ENCODE data around the gene CCDC200. TPM values are rescaled to one million over a fixed set of nuclear protein-coding genes. Genes with fewer than 3 reads are reported as not detected.

Gene CCDC200
- total RNA-seq, 1 donor from 2014 or later, result 0.62 TPM

Other genes starting within 250 kb of the CCDC200 start
- gene PTGES3L, start 248.5 kb downstream of the CCDC200 start, total RNA-seq, result 28.8 and 29.1 TPM in 2 replicates
- gene RUNDC1, start 248.1 kb downstream of the CCDC200 start, total RNA-seq, result 8.8 and 14.8 TPM in 2 replicates
- 1,015 and 1,025 TPM in 2 replicates for gene RPL27, start 230.2 kb downstream of the CCDC200 start, total RNA-seq
- gene IFI35, start 221.8 kb downstream of the CCDC200 start, total RNA-seq, result 18.5 and 23.6 TPM in 2 replicates
- gene VAT1, start 206.2 kb downstream of the CCDC200 start, total RNA-seq, result 346 and 366 TPM in 2 replicates
- gene RND2, start 203.4 kb downstream of the CCDC200 start, total RNA-seq, result 0.35 and 0.78 TPM in 2 replicates
- gene BRCA1, start 103.3 kb downstream of the CCDC200 start, total RNA-seq, result 4.9 and 5.2 TPM in 2 replicates
- gene NBR1, start 57.4 kb downstream of the CCDC200 start, total RNA-seq, result 106 and 135 TPM in 2 replicates
- gene TMEM106A, start 16.7 kb downstream of the CCDC200 start, total RNA-seq, result 2.2 and 2.9 TPM in 2 replicates
- gene RNU2-1, start 5.4 kb upstream of the CCDC200 start, total RNA-seq, result not detected in 2 replicates
- 54.6 and 70.4 TPM in 2 replicates for gene ARL4D, start 170.4 kb upstream of the CCDC200 start, total RNA-seq

Data from myocyte (in vitro differentiated cells).